Esophagus squamous epithelium (tissue), 4 donors: Measurements from ENCODE around the gene P3H2.

Source experiments
- CTCF ChIP-seq, 6 experiments: fragments of 450-650 bp in 4 of 6; fragments of 200-600 bp in 2 of 6; sonication (generic) in 2 of 6; IDR thresholded peaks; one replicate each; pipeline ENCODE4 v1.5.1; 2016 to 2019; ENCODE audit warnings: antibody characterized with exemption in 6 of 6, mild to moderate bottlenecking in 4 of 6, moderate library complexity in 4 of 6
- POLR2A ChIP-seq, 4 donors: fragments of 450-650 bp; IDR thresholded peaks; one replicate each; pipeline ENCODE4 v1.6.1; 2017; ENCODE audit warnings: antibody characterized with exemption in 4 of 4, mild to moderate bottlenecking in 4 of 4, moderate library complexity in 3 of 4

- TF ChIP-seq POLR2A (IDR thresholded peaks at IDR 0.05) (no peak), CTCF (IDR thresholded peaks at IDR 0.05) (no peak)
These were observed 171.1 kb downstream of the P3H2 start for GRCh38 chr3:189949580-189949979.
